H1 (cell line): ENCODE measurements around the gene DCAF17. TPM values are rescaled to one million over a fixed set of nuclear protein-coding genes. Genes with fewer than 3 reads are reported as not detected.

ENCODE experiments used
- CTCF ChIA-PET: fragments of 300-600 bp; sonication (Branson Sonifier 250); formaldehyde crosslinking; loops from one replicate; lab custom pipeline; 2021; ENCODE audit not compliant: partially characterized antibody; lab: Charles Lee
- POLR2A ChIA-PET: fragments of 300-600 bp; sonication (Branson Sonifier 250); formaldehyde crosslinking; loops from one replicate; lab custom pipeline; 2021; ENCODE audit warnings: inconsistent platforms; ENCODE audit not compliant: partially characterized antibody; lab: Charles Lee
- DNase-seq, 2 experiments: peaks; one replicate each; pipeline versions ENCODE4 v3.0.0 to v3.0.0-alpha.2; 2010 to 2022; ENCODE audit warnings: low spot score in 2 of 2, low read depth in 1 of 2, mixed read lengths in 1 of 2
- FAIRE-seq: peaks from 2 replicates; lab custom pipeline; 2011; peaks lifted over from hg19 to GRCh38; lab: Jason Lieb, UNC
- H2AFZ ChIP-seq: 2 replicates; pipeline ENCODE4 v1.8.1; 2012; ENCODE audit warnings: low read length, inconsistent platforms
- H2AK5ac ChIP-seq: 2 replicates; pipeline ENCODE4 v1.6.1; 2013; ENCODE audit warnings: low read depth, low read length
- H2BK120ac ChIP-seq: replicated peaks from 2 replicates; pipeline ENCODE3; 2013; ENCODE audit warnings: low read depth, low read length, inconsistent platforms
- H2BK12ac ChIP-seq: 2 replicates; pipeline ENCODE4 v1.6.1; 2013; ENCODE audit warnings: low read depth, low read length
- H2BK15ac ChIP-seq: 2 replicates; pipeline ENCODE4 v1.6.1; 2013; ENCODE audit warnings: low read length
- H2BK20ac ChIP-seq: 2 replicates; pipeline ENCODE4 v1.6.1; 2013; ENCODE audit warnings: low read length
- H2BK5ac ChIP-seq: 2 replicates; pipeline ENCODE4 v1.6.1; 2013; ENCODE audit warnings: low read depth, low read length
- H3K14ac ChIP-seq: 2 replicates; pipeline ENCODE4 v1.6.1; 2013; ENCODE audit warnings: inconsistent platforms; ENCODE audit not compliant: insufficient read length
- H3K18ac ChIP-seq: 2 replicates; pipeline ENCODE4 v1.6.1; 2013; ENCODE audit warnings: low read length; ENCODE audit errors: extremely low read depth
- H3K23ac ChIP-seq: 2 replicates; pipeline ENCODE4 v1.6.1; 2013; ENCODE audit warnings: inconsistent platforms; ENCODE audit not compliant: insufficient read length
- H3K23me2 ChIP-seq: 2 replicates; pipeline ENCODE4 v1.6.1; 2013; ENCODE audit warnings: low read depth, low read length
- H3K27ac ChIP-seq: 2 replicates; pipeline ENCODE4 v1.6.1; 2011; ENCODE audit warnings: low read depth, low read length, inconsistent platforms
- H3K27me3 ChIP-seq, 4 experiments: replicated peaks in 1 of 4; 1 replicate in 1 of 4; 2 replicates in 3 of 4; pipeline versions ENCODE4 v1.6.1 to v1.8.1; 2011 to 2013; ENCODE audit warnings: low read length in 3 of 4, mild to moderate bottlenecking in 3 of 4, inconsistent platforms in 2 of 4, mixed read lengths in 2 of 4, moderate library complexity in 1 of 4; ENCODE audit not compliant: control insufficient read depth in 3 of 4, insufficient read depth in 3 of 4; ENCODE audit errors: extremely low read depth in 1 of 4
- H3K36me3 ChIP-seq, 4 experiments: 2 replicates each; pipeline versions ENCODE4 v1.6.1 to v1.8.1; 2011 to 2013; ENCODE audit warnings: mild to moderate bottlenecking in 4 of 4, low read length in 3 of 4, moderate library complexity in 2 of 4, control low read depth in 1 of 4, inconsistent platforms in 1 of 4; ENCODE audit not compliant: insufficient read depth in 4 of 4, control insufficient read depth in 2 of 4
- H3K4ac ChIP-seq: replicated peaks from 2 replicates; pipeline ENCODE3; 2013; ENCODE audit warnings: low read length, low read depth, mixed read lengths, inconsistent platforms; ENCODE audit not compliant: insufficient read length
- H3K4me1 ChIP-seq, 4 experiments: replicated peaks in 1 of 4; 1 replicate in 1 of 4; 2 replicates in 3 of 4; pipeline versions ENCODE4 v1.6.1 to v1.8.1; 2011 to 2013; ENCODE audit warnings: low read length in 3 of 4, inconsistent platforms in 2 of 4, mixed read lengths in 1 of 4; ENCODE audit not compliant: insufficient read depth in 4 of 4, control insufficient read depth in 3 of 4
- H3K4me2 ChIP-seq, 2 experiments: 2 replicates each; pipeline versions ENCODE4 v1.6.1 to v1.8.1; 2011 to 2013; ENCODE audit warnings: low read depth in 2 of 2, low read length in 2 of 2, control low read depth in 1 of 2, inconsistent platforms in 1 of 2, mild to moderate bottlenecking in 1 of 2; ENCODE audit not compliant: insufficient read depth in 1 of 2
- H3K4me3 ChIP-seq, 4 experiments: fragments of 200-600, 300-600 bp in 1 of 4; sonication (generic), shearing (Covaris generic), sonication (Bioruptor Twin) in 1 of 4; 2 replicates each; pipeline versions ENCODE4 v1.5.1 to v1.8.1; 2011 to 2016; ENCODE audit warnings: low read length in 4 of 4, low read depth in 3 of 4, control low read depth in 2 of 4, inconsistent platforms in 2 of 4, mild to moderate bottlenecking in 2 of 4, mixed read lengths in 1 of 4, moderate library complexity in 1 of 4; ENCODE audit not compliant: insufficient read depth in 2 of 4; ENCODE audit errors: extremely low read depth in 1 of 4
- H3K56ac ChIP-seq: replicated peaks from 2 replicates; pipeline ENCODE3; 2013; ENCODE audit warnings: low read depth, mild to moderate bottlenecking, mixed read lengths, low read length, inconsistent platforms; ENCODE audit not compliant: insufficient read length
- H3K79me1 ChIP-seq: 2 replicates; pipeline ENCODE4 v1.6.1; 2013; ENCODE audit warnings: low read depth, low read length, control low read depth
- H3K79me2 ChIP-seq, 2 experiments: 2 replicates each; pipeline versions ENCODE4 v1.6.1 to v1.8.1; 2012 to 2013; ENCODE audit warnings: low read length in 2 of 2, mild to moderate bottlenecking in 2 of 2, inconsistent platforms in 1 of 2; ENCODE audit not compliant: insufficient read depth in 2 of 2, control insufficient read depth in 1 of 2
- H3K9ac ChIP-seq, 4 experiments: replicated peaks in 1 of 4; 1 replicate in 1 of 4; 2 replicates in 3 of 4; pipeline versions ENCODE4 v1.6.1 to v1.8.1; 2011 to 2013; ENCODE audit warnings: low read depth in 3 of 4, low read length in 3 of 4, control low read depth in 2 of 4, mild to moderate bottlenecking in 2 of 4, moderate library complexity in 2 of 4, inconsistent platforms in 1 of 4; ENCODE audit errors: extremely low read depth in 1 of 4
- H3K9me3 ChIP-seq, 2 experiments: 2 replicates each; pipeline versions ENCODE4 v1.6.1 to v1.8.1; 2012 to 2013; ENCODE audit warnings: mild to moderate bottlenecking in 2 of 2, moderate library complexity in 2 of 2, control low read depth in 1 of 2, inconsistent platforms in 1 of 2, low read depth in 1 of 2, low read length in 1 of 2, mixed read lengths in 1 of 2; ENCODE audit not compliant: insufficient read depth in 2 of 2
- H4K20me1 ChIP-seq, 2 experiments: replicated peaks in 1 of 2; 2 replicates each; pipeline versions ENCODE3 to v1.8.1; 2011 to 2013; ENCODE audit warnings: inconsistent platforms in 2 of 2, low read length in 2 of 2, mild to moderate bottlenecking in 1 of 2; ENCODE audit not compliant: insufficient read depth in 2 of 2, control insufficient read depth in 1 of 2
- H4K5ac ChIP-seq: 2 replicates; pipeline ENCODE4 v1.6.1; 2013; ENCODE audit warnings: low read length, low read depth, mixed read lengths, inconsistent platforms; ENCODE audit not compliant: insufficient read length
- H4K8ac ChIP-seq: 2 replicates; pipeline ENCODE4 v1.8.0; 2013; ENCODE audit warnings: mild to moderate bottlenecking, moderate library complexity, low read length, inconsistent platforms; ENCODE audit not compliant: insufficient read depth; ENCODE audit errors: extremely low read depth
- H4K91ac ChIP-seq: replicated peaks from 2 replicates; pipeline ENCODE3; 2013; ENCODE audit warnings: low read length, mixed read lengths, inconsistent platforms; ENCODE audit not compliant: insufficient read length
- CBX8 ChIP-seq: fragments of 300-800, 300-1000 bp; sonication (generic); IDR thresholded peaks from 2 replicates; pipeline ENCODE4 v1.7.1; 2016; ENCODE audit warnings: low read depth, low read length, borderline replicate concordance
- MAFK ChIP-seq: IDR thresholded peaks from 2 replicates; pipeline ENCODE4 v1.6.1; 2012; ENCODE audit warnings: low read depth, mild to moderate bottlenecking, improper control_type of control experiment, low read length
- SIRT6 ChIP-seq: IDR thresholded peaks from one replicate; pipeline ENCODE4 v1.7.1; 2012; ENCODE audit warnings: low read length, inconsistent platforms
- TAF1 ChIP-seq: IDR thresholded peaks from 2 replicates; pipeline ENCODE4 v1.6.1; 2011; ENCODE audit warnings: mild to moderate bottlenecking, low read depth, low read length
- WGBS, 2 experiments: shearing (Covaris generic) in 1 of 2; methylation state at CpG; one replicate each; pipeline versions ENCODE4 v1.1.6 to v1.1.7; 2013 to 2015; ENCODE audit warnings: low lambda C conversion rate in 2 of 2, mixed read lengths in 2 of 2, inconsistent platforms in 1 of 2, low coverage in 1 of 2, missing lambda C conversion rate in 1 of 2; ENCODE audit not compliant: insufficient replicate concordance in 2 of 2, insufficient coverage in 1 of 2, insufficient read length in 1 of 2; ENCODE audit errors: extremely low coverage in 1 of 2, missing lambda C conversion rate in 1 of 2; 5-methylcytosine and 5-hydroxymethylcytosine counted together
- polyA plus RNA-seq, 7 experiments: library from polyadenylated mRNA; depleted of rRNA in 3 of 7; stranded (reverse) in 5 of 7; unstranded in 2 of 7; fragments of >200 nt in 5 of 7; fragments of 200-250 nt in 2 of 7; gene quantifications; 1 replicate in 5 of 7; 2 replicates in 1 of 7; 4 replicates in 1 of 7; pipeline versions ENCODE4 v1.2.1 to v1.2.3, GENCODE V29; 2011 to 2013; ENCODE audit warnings: missing spikeins in 2 of 7, mixed read lengths in 2 of 7
- total RNA-seq: library from RNA; stranded (reverse); fragmentation: NEBNext Ultra II Directional; extraction: Animal tissue kit (Norgen Biotek cat#: 25700); gene quantifications from 2 replicates; pipeline ENCODE4 v1.2.1, GENCODE V29; 2021
- TF ChIP-seq, protein P1 (sequence below), 3 experiments: IDR thresholded peaks; 1 replicate in 2 of 3; 2 replicates in 1 of 3; pipeline versions ENCODE4 v1.5.1 to v1.6.1; 2011; ENCODE audit warnings: low read length in 3 of 3, mild to moderate bottlenecking in 3 of 3, inconsistent platforms in 2 of 3, low read depth in 1 of 3, moderate library complexity in 1 of 3; ENCODE audit not compliant: insufficient read depth in 1 of 3; ENCODE audit errors: control extremely low read depth in 1 of 3

DCAF17 gene
- total and polyA plus RNA-seq, 2 of the 8 experiments (the other 6 are each of a cell fraction or from before 2014, with no cell fraction given), result 10.7 to 30.0 TPM

DNA sequence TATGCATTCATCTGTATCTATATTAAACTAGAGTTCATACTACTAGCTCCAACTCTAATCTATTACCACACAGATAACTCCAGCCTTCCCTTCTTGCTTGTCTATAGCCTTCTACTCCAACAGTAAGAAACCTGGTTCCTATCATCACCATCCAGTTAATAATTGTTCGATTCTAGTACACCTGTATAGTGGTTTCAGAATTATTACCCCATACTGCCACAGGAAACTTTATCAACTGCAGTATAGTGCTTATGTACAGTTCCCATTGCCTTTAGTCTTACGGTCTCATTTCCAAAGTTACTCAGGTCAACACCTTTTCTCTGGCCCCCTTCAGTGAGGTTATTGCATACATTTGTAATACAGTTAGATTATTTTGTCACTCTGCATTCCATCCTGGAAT lies 14.7 kb upstream of the DCAF17 start:
- no peak for FAIRE-seq
- CTCF ChIA-PET, result no interaction called here

More for the DNA sequence above, 14.7 kb upstream of the DCAF17 start:
- Histone ChIP-seq H4K91ac (no peak overlapping the region), H3K9me3 (peaks cover 11% of the 10 kb centered on the region in 2 experiments), H3K18ac (no peak overlapping the region), H3K14ac (no peak overlapping the region), H4K8ac (no peak overlapping the region), H3K27ac (no peak overlapping the region), H2AK5ac (no peak overlapping the region), H3K79me1 (no peaks in the 10 kb centered on the region), H3K56ac (no peak overlapping the region), H3K23ac (no peak overlapping the region), H4K5ac (no peak overlapping the region), H4K20me1 (peaks cover 0 to 2% of the 10 kb centered on the region in 2 experiments), H3K4ac (no peak overlapping the region), H3K79me2 (peaks cover 4 to 83% of the 10 kb centered on the region in 2 experiments; a peak in 3 of 4 replicates), H3K4me2 (no peak overlapping the region), H2BK5ac (no peak overlapping the region), H3K4me1 (peaks cover 0 to 2% (median 0%) of the 10 kb centered on the region in 4 experiments; a peak in 1 of 7 replicates), H3K9ac (no peak overlapping the region), H2BK20ac (no peak overlapping the region; the same call in 1 of the 2 replicates), H3K23me2 (no peaks in the 10 kb centered on the region), H2AFZ (no peak overlapping the region), H3K27me3 (no peaks in the 10 kb centered on the region), H2BK12ac (no peak overlapping the region), H3K4me3 (no peak overlapping the region), H2BK15ac (no peak overlapping the region), H3K36me3 (peaks cover 0 to 11% (median 2%) of the 10 kb centered on the region in 4 experiments; a peak in 4 of 8 replicates), H2BK120ac (no peak overlapping the region)
- POLR2A ChIA-PET, result no interaction called here
- 81% methylated on average over 2 of the region's 2 CpGs; no CpG with 5 or more reads in 1 of the 2 experiments for WGBS, 2 experiments
- no peak for DNase-seq
- no peak for TF ChIP-seq SIRT6
- no peak for TF ChIP-seq CBX8
- TF ChIP-seq MAFK, result no peak
- TF ChIP-seq, protein P1, sequence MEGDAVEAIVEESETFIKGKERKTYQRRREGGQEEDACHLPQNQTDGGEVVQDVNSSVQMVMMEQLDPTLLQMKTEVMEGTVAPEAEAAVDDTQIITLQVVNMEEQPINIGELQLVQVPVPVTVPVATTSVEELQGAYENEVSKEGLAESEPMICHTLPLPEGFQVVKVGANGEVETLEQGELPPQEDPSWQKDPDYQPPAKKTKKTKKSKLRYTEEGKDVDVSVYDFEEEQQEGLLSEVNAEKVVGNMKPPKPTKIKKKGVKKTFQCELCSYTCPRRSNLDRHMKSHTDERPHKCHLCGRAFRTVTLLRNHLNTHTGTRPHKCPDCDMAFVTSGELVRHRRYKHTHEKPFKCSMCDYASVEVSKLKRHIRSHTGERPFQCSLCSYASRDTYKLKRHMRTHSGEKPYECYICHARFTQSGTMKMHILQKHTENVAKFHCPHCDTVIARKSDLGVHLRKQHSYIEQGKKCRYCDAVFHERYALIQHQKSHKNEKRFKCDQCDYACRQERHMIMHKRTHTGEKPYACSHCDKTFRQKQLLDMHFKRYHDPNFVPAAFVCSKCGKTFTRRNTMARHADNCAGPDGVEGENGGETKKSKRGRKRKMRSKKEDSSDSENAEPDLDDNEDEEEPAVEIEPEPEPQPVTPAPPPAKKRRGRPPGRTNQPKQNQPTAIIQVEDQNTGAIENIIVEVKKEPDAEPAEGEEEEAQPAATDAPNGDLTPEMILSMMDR (IDR thresholded peaks at IDR 0.05; ENCODE audit: control extremely low read depth in 1 of 3, insufficient read depth in 1 of 3, low read depth in 1 of 3, low read length in 3 of 3), result no peak
- no peak for TF ChIP-seq TAF1
